KMS-11 (cell line): ENCODE measurements around the gene PGAM2.
A peak's percentile ranks its signal among the peaks of the same experiment; 100 is the strongest.
"Not testable (repeated sequence)": the region's sequence is repeated elsewhere in the genome, so short reads cannot be mapped to it uniquely, and the experiment has no call there.

Experiments
- H2AFZ ChIP-seq: fragments of 200-600 bp; sonication (generic); 2 replicates; pipeline ENCODE4 v1.6.1; 2016; ENCODE audit warnings: antibody characterized with exemption, mixed run types, low read depth
- H3K27ac ChIP-seq: fragments of 200-600 bp; sonication (generic); 2 replicates; pipeline ENCODE4 v1.6.1; 2016; ENCODE audit warnings: mild to moderate bottlenecking, mixed run types
- H3K27me3 ChIP-seq: fragments of 200-600 bp; sonication (generic); 2 replicates; pipeline ENCODE4 v1.6.1; 2017; ENCODE audit warnings: mild to moderate bottlenecking, low read depth, mixed run types, moderate library complexity; ENCODE audit not compliant: insufficient read depth
- H3K36me3 ChIP-seq: fragments of 200-600 bp; sonication (generic); 2 replicates; pipeline ENCODE4 v1.6.1; 2017; ENCODE audit warnings: mild to moderate bottlenecking, mixed run types; ENCODE audit not compliant: insufficient read depth
- H3K4me1 ChIP-seq: fragments of 200-600 bp; sonication (generic); 2 replicates; pipeline ENCODE4 v1.6.1; 2016; ENCODE audit warnings: mild to moderate bottlenecking, low read depth, mixed run types; ENCODE audit not compliant: poor library complexity, severe bottlenecking
- H3K4me2 ChIP-seq: fragments of 200-600 bp; sonication (generic); 2 replicates; pipeline ENCODE4 v1.7.0; 2016; ENCODE audit warnings: mild to moderate bottlenecking, mixed run types
- H3K4me3 ChIP-seq: fragments of 200-600 bp; sonication (generic); IDR thresholded peaks from 2 replicates; pipeline ENCODE4 v1.6.1; 2017; ENCODE audit warnings: low read depth, low read length, mixed read lengths; ENCODE audit not compliant: insufficient read depth
- H3K79me2 ChIP-seq: fragments of 200-600 bp; sonication (generic); 2 replicates; pipeline ENCODE4 v1.6.1; 2016; ENCODE audit warnings: low read depth, mixed run types; ENCODE audit not compliant: insufficient read depth
- H3K9ac ChIP-seq: fragments of 200-600 bp; sonication (generic); 2 replicates; pipeline ENCODE4 v1.6.1; 2016; ENCODE audit warnings: mild to moderate bottlenecking, mixed run types
- H4K20me1 ChIP-seq: fragments of 200-600 bp; sonication (generic); 2 replicates; pipeline ENCODE4 v1.6.1; 2016; ENCODE audit warnings: mild to moderate bottlenecking, mixed run types; ENCODE audit not compliant: insufficient read depth

PGAM2 gene

DNA sequence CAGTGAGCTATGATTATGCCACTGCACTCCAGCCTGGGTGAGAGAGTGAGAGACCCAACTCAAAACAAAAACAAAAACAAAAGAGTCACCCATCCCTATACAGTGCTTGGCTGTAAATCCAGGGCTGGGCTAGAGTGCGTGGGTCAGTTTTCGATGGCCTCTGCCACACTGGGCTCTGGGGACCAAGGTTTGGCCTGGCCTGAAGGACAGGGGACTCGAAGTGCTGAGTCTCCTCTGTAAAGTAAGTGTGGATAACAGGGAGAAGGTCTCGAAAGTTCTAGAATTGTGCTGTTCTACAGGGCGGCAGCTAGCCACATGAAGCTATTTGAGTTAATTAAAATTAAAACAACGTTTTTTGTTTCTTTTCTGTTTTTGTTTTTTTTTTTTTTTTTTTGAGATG lies 33.3 kb downstream of the PGAM2 start:
- H3K27me3 ChIP-seq, H3K4me2 ChIP-seq, H3K9ac ChIP-seq, H3K27ac ChIP-seq, H3K4me1 ChIP-seq, H3K36me3 ChIP-seq, H3K79me2 ChIP-seq, H2AFZ ChIP-seq, H3K4me3 ChIP-seq, H4K20me1 ChIP-seq: not testable (repeated sequence)

GRCh38 chr7:44031319-44031718 lies 34.0 kb downstream of the PGAM2 start:
- H3K9ac ChIP-seq, H3K27me3 ChIP-seq, H3K27ac ChIP-seq, H3K79me2 ChIP-seq, H4K20me1 ChIP-seq, H3K4me1 ChIP-seq, H3K4me3 ChIP-seq, H3K4me2 ChIP-seq, H2AFZ ChIP-seq, H3K36me3 ChIP-seq: not testable (repeated sequence)

GRCh38 chr7:44030029-44030428 lies 35.3 kb downstream of the PGAM2 start:
- H2AFZ ChIP-seq, H4K20me1 ChIP-seq, H3K27ac ChIP-seq, H3K27me3 ChIP-seq, H3K79me2 ChIP-seq, H3K9ac ChIP-seq, H3K4me3 ChIP-seq, H3K4me1 ChIP-seq, H3K4me2 ChIP-seq, H3K36me3 ChIP-seq: not testable (repeated sequence)

GRCh38 chr7:44029433-44029832 lies 35.9 kb downstream of the PGAM2 start:
- H3K4me3 ChIP-seq, H3K79me2 ChIP-seq, H3K9ac ChIP-seq, H2AFZ ChIP-seq, H4K20me1 ChIP-seq, H3K4me1 ChIP-seq, H3K27me3 ChIP-seq, H3K36me3 ChIP-seq, H3K4me2 ChIP-seq, H3K27ac ChIP-seq: not testable (repeated sequence)

GRCh38 chr7:44022796-44023467 lies 42.4 kb downstream of the PGAM2 start:
- not testable (repeated sequence) for H3K4me3 ChIP-seq, H3K36me3 ChIP-seq, H4K20me1 ChIP-seq, H3K4me1 ChIP-seq, H3K9ac ChIP-seq, H3K4me2 ChIP-seq, H3K27ac ChIP-seq, H2AFZ ChIP-seq, H3K79me2 ChIP-seq, H3K27me3 ChIP-seq

DNA sequence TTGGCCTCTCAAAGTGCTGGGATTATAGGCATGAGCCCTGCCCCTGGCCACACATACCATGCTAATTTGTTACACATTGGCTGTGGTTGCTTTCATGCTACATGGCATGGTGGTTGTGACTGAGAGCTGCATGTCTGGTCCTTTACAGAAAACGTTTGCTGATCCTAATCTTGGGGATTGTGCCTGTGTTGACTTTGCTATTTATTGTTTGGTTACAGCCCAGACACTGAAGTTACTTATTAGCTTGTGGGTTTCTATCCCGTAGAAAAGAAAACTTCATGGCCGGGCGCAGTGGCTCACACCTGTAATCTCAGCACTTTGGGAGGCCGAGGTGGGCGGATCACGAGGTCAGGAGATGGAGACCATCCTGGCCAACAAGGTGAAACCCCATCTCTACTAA lies 43.3 kb downstream of the PGAM2 start:
- H3K4me3 ChIP-seq, H3K27ac ChIP-seq, H4K20me1 ChIP-seq, H2AFZ ChIP-seq, H3K27me3 ChIP-seq, H3K9ac ChIP-seq, H3K36me3 ChIP-seq, H3K4me1 ChIP-seq, H3K79me2 ChIP-seq, H3K4me2 ChIP-seq: not testable (repeated sequence)

DNA sequence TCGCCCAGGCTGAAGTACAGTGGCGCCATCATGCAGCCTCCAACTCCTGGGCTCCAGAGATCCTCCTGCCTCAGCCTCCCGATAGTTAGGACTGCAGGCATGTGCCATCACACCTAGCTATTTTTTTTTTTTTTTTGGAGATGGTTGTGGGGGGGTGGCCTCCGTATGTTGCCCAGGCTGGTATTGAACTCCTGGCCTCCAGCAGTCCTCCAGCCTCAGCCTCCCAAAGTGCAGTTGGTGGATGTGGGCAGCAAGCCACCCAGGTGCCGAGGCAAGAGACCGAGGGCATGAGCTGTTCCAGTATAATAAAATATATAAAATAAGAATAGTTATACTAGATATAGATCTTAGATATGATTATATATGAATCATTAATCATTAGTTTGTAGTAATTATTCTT lies 45.5 kb downstream of the PGAM2 start:
- not testable (repeated sequence) for H3K4me3 ChIP-seq, H3K4me2 ChIP-seq, H3K9ac ChIP-seq, H3K4me1 ChIP-seq, H3K36me3 ChIP-seq, H3K27ac ChIP-seq, H4K20me1 ChIP-seq, H2AFZ ChIP-seq, H3K79me2 ChIP-seq, H3K27me3 ChIP-seq

DNA sequence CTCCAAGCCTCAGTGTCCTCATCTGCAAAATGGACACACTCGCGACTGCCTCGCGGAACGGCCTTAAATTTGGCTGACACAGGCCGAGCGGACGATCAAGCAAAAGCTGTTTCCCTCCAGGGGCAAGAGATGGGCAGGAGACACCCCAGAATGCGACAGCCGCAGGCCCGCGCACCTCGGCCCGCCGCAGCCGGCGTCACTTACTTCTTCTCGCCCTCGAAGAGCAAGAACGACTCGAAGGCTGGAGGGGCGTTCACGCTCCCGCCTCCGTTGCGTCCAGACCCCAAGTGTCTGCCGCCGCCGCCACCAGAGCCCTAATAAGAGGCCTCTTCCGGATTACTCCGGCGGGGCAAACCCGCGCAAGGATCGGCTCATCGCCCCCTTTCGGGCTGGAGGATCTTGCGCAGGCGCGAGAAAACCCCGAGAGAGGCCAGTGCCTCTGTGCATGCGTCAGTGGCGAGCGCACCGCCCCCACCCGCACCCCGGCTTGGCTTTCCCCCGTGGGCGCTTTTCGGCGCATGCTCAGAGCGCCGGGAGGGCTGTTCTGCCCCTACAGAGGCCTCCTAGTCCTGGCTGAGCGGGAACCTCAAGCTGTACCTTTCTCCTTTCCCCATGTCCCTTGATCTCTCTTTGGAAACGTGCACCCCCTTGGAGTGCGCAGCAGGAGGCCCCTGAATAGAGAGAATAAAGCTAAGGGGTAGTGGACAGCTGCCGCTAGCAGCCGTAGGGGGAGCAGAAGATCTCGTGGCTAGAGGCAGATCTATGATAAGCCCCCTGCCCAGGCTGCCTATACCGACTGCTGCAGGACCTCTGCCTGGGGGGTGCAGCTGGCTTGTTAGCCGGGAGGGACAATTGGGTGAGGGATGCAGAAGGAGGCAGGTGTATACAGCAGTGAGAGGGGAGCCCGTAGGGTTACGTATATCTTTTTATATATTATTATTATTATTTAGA lies 46.2 kb downstream of the PGAM2 start:
- Histone ChIP-seq H3K9ac (peak overlapping the region; percentile 66; the same call in 1 of the 2 replicates), H2AFZ (peak overlapping the region; percentile 45; the same call in 1 of the 2 replicates), H3K27ac (peak overlapping the region; percentile 44), H3K4me2 (peak overlapping the region; percentile 25; the same call in 1 of the 2 replicates)
- H3K27me3 ChIP-seq, H4K20me1 ChIP-seq, H3K79me2 ChIP-seq, H3K4me3 ChIP-seq, H3K4me1 ChIP-seq, H3K36me3 ChIP-seq: not testable (repeated sequence)

DNA sequence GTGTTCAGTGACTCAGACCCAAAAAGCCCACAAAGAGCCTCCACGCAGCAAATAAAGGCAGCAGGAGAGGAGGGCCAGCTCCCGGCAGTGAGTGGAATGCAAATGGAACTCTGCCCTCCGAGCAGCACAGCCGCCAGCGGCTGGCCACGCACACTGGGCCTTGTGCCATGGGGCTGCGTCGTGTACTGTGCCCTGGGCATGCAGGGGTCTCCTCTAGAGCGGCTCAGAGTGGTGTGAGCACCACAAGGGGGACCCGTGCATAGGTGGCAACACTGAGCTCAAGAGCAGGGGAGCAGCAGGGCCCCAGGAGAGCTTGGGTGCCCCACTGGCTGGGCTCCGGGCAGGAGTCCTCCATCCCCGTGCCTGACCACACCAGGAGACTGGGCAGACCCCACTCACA lies 50.3 kb downstream of the PGAM2 start:
- not testable (repeated sequence) for H2AFZ ChIP-seq, H3K79me2 ChIP-seq, H3K4me2 ChIP-seq, H3K36me3 ChIP-seq, H4K20me1 ChIP-seq, H3K4me3 ChIP-seq, H3K27me3 ChIP-seq, H3K9ac ChIP-seq, H3K27ac ChIP-seq, H3K4me1 ChIP-seq
